Midbrain (tissue), 1 donor: ENCODE results near the gene CXCL17.

ENCODE experiments used
- DNase-seq: peaks from one replicate; lab custom pipeline; 2025; lab: John Stamatoyannopoulos, UW

CXCL17 gene

DNA sequence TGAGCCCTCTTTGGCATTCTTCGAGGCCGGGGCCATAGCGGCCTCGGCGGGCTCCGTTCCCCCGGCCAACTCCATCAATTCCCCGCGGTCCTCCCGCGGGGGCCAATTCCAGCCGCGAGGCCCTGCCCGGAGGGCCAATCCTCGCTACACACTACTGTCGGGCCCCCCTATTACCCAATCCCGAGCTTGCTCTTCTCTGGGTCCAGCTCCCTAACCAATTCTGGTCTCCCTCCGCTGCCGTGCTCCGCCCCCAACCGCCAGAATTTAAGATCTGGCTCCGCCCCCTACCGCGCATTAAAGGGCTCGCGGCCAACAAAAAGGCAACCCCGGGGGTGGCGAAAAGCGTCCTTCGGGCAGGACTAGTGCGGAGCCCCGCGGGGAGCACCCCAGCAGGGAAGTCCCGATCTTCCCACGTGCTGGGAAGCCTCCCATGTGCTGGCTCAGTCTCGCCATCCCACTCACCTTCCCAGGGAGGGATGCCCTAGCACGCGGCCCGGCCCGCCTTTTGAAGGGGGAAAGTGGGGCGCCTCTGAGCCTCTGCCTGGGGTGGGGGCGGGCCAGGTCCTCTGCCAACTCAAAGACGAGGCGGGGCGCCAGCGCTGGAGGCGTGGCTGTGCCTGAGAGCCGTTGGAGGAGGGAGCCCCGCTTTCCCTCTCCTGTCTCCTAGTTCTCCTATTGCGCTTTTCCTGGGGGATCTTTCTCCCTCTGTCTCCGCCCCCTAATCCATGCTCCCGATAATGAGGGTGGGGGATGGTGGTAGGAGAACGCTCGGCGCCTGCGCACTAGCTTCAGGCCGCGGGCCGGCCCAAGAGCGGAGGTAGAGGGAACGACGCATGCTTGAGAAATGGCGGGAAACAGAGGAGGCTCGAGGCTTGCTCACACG lies 19.0 kb downstream of the CXCL17 start:
- peak; percentile 95 for DNase-seq

DNA sequence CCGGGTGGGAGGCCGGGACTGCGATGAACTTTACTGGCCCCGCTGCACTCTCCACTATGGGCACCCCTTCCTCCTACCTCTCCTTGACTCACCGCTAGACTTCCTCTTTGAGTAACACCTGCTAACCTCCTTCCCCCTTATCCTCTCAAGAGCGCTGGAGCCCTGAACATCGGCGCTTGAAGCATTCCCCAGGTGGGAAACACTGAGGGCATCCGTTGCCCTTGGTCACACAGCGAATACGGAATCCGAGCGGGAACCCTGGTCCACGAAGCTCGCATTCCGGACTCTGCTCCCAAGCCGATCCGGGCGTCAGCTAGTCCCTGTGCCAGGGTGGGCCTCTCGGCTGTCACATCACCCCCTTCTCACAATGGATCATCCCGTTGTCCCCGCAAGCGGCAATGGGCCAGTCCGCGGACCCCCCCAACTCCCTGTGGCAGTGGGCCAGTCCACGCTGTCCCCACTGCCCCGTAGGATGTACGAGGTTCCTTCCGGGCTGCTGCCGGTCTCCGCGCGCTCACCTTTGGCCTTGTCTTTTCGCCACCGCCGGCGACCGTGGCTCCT lies 19.8 kb downstream of the CXCL17 start:
- peak; percentile 66 for DNase-seq

DNA sequence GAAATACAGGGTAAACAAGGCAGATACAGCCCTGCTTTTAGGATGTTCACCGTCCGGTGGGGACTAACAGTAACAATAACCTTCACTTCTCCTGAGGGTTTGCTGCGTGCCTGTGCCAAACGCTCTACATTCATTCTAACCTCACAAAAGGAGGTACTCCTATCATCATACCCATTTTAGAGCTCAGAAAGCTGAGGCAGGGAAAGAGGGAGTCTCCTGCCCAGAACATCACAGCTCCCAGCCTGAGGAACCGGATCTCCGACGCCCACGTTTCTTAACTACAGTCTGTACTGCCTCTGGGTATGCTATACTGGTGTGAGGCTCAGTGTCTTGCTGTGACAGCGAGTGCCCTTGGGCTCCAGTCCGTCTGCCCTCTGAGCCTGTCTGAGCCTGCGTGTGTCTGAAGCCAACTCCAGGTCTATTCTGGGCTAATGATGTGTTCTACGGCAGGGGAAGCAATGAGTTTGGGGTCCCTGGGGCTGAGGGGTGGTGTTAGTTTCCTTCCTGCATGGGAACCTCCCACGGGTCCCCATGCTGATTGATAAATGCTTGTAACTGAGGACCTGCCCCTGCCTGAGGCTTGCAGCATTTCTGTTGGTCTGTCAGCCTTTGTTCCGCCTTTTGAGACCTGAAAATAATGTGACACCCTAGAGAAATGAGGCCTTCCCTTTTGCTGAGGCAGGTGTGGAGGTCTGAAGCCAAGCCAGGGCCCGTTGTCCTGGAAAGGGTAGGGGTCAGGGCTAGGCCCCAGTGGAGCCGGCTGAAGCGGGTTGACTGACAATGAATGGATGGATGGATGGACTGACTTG lies 20.4 kb downstream of the CXCL17 start:
- no peak for DNase-seq

DNA sequence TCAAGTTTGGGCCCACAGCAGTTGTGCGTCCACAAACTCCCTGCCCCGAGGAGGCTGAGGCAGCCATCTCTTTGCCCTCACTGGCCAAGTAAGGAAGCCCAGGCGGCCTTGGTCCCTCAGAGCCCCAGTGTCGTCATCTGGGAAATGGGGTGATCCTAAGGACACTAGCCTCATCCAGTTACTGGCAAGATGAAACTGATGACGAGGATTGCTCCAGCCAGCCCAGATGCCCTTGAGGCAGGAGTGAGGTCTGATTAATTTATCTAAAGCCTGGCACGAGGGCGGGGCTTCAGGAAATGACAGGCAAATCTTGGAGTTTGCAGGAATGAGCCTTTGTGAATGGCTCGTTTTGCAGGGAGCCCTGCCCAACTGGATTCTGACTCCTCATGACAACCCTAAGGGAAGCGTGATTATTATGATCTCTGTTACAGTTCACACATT lies 21.1 kb downstream of the CXCL17 start:
- no peak for DNase-seq

DNA sequence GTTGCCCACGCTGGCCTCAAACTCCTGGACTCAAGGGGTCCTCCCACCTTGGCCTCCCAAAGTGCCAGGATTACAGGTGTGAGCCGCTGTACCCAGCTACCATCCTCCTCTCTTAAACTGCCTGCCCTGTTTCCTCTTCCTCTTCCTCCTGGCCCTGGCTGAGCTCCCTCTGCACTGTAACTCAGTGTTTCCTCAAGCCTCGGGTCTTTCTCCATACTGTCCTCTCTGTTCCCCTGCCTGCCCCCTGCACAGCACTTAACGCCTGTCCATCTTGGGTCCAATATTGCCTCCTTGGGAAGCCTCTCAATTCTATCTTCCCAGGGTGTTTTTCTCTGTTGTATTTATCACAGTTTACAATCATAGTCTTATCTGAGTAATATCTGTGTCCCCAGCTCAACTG lies 21.6 kb downstream of the CXCL17 start:
- no peak for DNase-seq

DNA sequence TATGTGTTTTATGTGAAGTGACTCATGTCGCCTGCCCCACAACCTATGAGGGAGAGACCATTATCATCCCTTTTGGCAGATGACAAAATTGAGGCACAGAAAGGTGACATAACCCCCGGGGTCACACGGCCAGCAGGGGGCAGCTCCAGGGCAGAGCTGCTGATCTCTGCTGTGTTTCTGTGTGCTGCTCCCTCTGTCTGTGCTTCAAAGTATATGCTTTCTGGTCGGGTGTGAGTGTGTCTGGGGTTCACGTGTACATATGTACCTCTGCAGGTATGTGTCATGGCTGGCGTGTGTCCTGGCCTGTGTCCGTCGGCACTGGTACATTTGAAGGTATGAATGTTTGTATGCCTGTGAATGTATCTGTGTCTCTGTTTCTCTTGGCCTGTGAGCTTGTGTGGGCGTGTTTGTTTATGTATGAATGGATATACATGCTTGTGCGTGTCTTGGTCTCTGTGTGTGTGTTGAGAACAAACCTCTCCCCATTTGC lies 22.6 kb downstream of the CXCL17 start:
- DNase-seq: peak; percentile 37

DNA sequence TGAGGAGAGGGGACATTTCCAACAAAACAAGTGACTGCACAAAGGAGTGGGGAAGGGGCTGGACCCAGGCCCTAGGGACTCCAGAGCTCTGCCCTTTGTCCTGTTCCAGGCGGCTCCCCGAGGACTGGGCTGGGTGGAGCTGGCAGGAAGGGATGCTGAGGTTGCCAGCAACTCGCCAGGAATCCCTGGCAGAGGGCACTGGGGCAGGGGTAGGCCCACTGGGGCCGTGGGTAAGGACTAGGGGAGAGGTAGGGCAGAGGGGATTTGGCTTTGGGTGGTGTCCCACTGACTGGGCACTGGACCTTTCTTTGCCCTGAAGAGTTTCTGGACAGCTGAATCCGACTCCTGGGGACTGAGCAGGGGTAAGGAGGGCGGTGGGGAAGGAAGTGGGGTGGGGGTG lies 23.4 kb downstream of the CXCL17 start:
- DNase-seq: no peak

DNA sequence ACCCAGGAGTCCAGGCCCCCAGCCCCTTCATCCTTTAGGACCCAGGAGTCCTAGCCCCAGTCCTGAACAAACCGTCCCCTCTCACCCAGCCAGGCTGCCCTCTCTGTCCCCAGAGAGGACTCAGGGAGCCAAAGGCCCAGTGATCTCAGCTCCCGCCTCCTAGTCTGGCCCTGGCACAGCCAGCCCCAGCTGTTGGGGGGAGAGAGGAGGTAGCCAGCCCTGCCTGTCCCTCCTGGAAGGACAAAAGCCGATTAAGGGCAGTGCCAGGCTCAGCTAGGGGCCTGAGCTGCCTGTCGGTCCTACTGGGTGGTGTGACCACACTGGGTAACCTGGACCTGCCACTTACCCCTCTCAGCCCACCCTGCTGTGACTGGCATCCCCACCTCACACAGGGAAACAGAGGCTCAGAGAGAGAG lies 30.1 kb downstream of the CXCL17 start:
- peak; percentile 74 for DNase-seq

DNA sequence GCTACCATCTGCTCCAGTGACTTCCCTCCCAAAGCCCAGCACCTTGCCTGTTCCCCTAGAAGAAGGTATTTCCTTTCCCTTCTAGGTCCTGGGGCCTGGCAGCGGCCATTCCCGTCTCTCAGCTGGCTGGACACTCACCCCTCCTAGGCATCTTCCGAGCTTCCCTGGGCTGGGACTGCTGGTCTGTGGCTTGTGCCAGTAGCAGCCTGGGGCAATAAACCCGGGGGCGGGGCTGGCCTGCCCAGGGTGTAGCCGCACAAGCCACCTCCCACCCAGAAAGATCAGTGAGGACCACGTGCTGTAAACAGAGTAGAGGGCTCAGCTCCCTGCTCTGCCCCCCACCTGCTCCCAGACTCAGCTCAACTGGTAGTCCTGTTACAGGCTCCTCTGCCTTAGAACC lies 30.5 kb downstream of the CXCL17 start:
- peak; percentile 77 for DNase-seq

DNA sequence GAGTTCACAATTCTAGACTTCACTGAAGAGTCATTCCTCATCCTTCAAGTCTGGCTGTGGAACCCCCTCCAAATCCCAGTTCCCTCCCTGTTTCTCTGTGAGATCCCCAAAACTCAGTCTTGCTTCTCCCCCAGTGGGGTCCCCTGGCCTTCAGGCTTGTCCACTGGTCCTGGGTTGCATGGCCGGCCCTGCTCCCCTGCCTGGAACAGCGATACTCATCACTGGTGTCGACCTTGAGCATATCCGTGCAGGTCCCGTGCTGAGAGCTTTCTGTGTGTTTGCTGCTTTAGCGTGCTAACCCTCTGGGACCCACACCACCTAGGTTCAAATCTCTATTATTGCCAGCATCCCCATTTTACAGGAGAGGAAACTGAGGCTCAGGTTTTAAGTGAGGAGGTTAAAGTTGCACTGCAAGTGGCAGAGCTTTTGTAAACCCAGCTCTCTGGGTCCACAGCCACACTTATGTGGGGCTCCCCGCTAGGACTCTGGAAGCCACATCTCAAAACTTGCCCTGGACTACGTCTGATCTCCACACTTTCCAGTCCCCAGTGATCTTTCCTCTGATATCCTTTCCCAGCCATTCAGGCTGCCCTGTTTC lies 31.1 kb downstream of the CXCL17 start:
- DNase-seq: no peak

DNA sequence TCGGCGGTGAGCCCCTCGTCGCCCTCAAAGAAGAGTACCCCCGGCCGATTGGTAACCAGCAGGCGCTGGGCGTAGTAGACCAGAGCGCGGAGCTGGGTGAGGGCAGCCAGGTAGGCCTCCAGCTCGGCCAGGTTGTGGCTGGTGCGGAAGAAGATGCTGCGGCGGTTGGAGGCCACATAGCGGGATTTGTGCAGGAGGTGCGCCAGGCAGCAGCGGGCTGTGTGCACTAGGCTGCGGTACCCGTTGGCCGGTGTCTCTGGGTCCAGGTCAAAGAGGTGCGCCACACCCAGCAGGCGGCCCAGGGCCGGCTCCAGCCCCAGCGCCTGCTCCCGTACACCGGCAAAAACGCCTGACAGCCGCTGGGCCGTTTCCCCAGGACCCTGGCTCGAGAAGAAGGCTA lies 32.4 kb downstream of the CXCL17 start:
- no peak for DNase-seq

DNA sequence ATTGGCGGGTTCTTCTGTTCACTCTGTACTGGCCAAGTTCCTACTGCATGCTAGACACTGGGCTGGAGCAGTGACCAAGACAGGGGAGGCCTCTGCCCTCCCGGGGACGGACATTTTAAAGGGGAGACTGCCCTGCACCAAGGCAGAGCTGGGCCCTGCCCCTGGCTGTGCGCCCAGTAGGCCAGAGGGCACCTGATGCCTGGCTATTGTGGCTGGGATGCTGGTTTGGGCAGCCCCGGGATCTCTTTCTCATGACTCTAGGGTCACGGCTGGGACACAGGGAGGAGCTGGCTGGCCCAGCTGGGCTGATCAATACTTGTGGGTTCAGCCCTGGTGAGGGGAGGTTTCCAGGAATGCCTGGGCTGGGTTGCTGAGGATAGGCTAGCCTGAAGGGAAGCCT lies 33.3 kb downstream of the CXCL17 start:
- DNase-seq: peak; percentile 28

DNA sequence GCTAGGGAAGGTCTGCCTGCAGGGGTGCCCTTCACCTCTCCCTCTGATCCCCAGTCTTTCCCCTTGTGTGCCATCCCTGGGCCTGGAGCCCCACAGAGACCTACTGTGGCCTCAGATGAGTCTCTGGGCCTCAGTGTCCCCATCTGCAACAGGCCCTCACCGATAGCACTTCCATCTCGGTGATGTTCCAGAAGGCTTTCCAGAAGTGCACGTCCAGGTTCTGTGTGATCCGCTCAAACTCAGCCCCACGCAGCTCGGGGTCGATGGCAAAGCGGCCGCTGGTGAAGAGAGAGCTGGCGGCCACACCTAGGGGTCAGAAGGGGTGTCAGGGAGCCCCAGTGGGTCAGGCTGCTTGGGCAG lies 35.0 kb downstream of the CXCL17 start:
- no peak for DNase-seq

DNA sequence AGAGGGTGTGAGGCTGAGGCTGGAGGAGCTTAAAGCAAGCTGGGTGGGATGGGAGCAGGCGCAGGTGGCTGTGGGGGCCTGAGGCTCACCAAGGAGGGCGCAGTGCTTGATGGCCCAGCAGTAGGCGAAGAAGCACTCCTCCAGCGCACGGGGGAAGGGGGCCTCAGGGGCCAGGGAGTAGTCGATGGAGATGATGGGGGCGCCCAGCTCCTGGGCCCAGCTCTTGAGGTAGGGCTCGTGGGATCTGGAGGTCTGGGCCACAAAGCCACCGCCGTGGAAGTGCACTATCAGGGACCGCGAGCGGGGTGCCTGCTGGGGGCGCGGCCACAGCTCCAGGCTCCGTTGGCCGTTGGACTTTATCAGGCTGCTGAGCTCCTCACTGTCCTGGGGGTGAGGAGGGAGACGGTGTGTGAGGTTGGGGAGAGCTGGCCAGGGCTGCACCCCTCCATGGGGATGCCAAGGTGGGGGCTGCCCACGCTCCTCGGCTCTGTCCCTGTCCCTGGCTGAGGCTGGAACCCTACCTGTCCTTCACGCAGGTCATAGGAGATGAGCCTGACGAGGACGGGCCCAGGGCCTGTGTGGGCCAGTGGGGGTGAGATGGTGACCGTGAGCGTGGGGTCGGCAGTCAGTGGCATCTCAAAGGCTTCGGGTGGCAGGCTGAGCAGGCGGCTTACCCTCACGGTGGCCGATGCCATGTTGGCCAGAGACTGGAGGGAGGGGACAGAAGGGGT lies 35.5 kb downstream of the CXCL17 start:
- no peak for DNase-seq

DNA sequence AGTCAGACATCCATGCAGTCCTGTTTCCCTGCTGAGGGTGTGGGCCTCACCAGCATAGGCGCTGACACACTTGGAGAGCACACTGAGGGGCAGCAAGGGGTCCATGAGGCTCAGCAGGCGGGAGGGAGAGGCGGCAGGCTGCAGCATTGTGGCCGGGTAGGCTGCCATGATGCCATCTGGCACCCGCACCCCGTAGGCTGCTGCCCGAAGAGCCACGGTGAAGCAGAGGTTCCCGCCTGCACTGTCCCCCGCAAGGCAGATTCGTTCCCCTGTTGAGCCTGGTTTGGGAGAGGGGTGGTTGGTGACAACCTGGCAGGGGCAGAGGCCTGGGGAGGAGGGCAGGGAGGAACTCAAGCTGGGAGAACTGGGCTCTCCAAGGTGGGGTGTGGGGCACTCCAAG lies 36.6 kb downstream of the CXCL17 start:
- no peak for DNase-seq

DNA sequence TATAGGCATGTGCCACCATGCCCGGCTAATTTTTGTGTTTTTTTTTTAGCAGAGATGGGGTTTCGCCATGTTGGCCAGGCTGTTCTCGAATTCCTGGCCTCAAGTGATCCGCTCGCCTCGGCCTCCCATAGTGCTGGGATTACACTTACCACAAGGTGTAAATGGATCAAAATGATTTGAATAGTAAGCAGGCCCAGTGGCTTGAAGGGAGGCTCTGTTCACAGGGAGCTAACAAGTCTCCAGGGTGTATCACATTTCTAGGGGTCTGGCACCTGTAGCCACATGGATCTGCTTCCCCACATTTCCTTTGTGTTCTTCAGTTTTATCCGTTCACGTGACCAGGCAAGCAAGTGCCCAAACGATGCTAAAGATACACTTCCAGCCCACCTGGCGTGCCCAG lies 39.2 kb downstream of the CXCL17 start:
- DNase-seq: no peak

DNA sequence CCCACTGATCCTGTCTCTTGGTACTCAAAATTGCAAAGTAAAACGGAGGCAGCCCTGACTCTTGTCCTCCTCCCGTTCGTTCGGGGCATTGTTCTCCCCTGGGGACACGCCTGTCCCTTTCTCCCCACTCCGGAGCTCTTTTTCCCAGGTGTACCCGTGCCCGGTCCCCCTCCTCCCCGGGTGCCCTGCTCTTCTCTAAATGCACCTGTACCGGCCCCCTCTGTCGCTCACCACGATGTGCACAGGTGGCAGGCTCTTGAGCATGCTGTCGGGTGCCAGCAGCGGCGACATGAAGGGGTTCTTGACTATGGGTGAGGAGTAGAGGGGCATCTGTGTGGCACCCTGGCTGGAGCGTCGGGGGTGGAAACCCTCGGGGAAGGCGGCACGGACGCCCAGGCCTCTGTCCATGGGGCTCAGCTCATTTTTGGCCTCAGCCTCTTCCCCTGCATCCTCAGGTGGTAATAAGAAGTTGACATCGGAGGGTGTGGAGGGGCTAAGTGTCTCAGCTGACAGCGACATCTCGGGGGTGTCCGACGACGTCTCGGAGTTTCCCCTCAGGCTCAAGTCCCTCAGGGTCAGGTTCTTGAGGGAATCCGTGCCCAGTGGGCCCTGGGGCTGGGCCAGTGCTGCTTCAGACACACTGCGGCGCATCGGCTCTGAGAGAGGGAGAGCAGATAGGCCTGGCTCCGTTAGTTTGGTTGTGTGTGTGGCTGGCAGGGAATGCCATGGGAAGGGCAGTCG lies 40.2 kb downstream of the CXCL17 start:
- no peak for DNase-seq

DNA sequence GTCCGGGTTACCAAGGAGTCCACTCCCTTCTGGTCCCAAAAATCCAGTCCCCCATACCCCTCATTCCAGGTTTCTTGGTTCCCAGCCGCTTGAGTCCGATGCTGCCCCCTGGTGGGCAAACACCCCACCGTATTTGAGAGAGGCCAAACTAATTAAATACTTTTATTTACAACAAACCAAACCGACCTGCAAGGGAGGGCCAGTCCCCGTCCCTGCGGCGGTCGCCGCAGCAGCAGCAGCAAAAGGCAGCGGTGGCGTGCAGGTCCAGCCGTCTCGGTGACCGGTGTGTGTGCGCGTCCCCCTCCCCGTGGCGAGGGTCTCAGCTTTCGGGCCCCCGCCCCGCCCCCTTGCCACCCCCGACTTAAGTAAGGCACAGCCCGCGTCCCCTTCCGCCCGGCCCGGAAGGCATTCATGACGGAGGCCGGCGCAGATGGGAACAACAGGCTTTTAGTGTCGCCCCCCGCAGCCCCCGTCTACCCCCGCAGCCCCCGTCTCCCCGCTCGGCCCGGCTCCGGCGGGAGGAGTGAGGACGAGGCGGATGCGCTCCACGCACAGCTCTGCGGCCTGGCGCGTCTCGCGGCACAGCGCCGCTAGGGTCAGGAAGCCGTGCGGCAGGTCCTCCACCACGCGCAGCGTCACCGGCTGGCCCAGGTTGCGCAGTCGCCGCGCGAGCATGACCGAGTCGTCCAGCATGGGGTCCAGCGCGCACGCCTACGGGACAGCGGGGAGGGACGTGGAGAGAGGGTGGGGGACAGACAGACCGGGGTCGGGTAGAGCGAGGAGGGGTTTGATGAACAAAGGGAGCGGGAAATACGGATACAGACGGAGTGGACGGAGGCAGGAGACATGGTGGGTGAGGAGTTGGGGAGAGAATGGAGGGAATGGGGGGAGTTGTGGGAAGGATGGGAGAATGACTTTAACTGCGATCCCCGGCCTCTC lies 41.1 kb downstream of the CXCL17 start:
- peak; percentile 73 for DNase-seq

DNA sequence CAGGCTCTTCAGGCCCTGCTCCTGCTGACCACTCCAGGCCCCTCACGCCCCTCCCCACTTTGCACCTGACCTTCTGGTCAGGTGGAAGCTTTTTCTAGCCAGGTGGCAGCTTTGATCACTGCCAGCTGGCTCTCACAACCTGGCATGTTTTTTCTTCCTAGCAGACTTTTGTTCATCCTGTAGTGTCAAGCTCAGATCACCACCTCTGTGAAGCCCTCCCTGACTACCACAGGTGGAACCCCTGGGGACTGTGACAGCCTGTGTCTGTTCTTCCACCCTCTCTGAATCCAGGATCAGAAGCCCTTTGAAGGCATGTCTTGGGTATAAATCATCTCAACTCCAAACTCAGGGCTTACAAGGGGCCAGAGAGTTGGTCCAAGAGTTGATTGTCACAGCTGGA lies 42.3 kb downstream of the CXCL17 start:
- DNase-seq: no peak
